A549 (cell line): ENCODE data around the gene FAM171A1. TPM values are rescaled to one million over a fixed set of nuclear protein-coding genes. Genes with fewer than 3 reads are reported as not detected.

Experiments
- ATAC-seq, 2 experiments: fragments of 200-7000 bp in 1 of 2; fragments of >200 bp in 1 of 2; cut with Nextera tagmentation in 1 of 2; cut with Tn5 transposase in 1 of 2; 3 replicates each; pipeline versions ENCODE4 v1.8.0 to v1.9.1; 2018 to 2020; ENCODE audit warnings: mild to moderate bottlenecking in 1 of 2, moderate library complexity in 1 of 2
- CTCF ChIA-PET: fragments of 300-600 bp; sonication (Branson Sonifier 250); formaldehyde crosslinking; extraction: SDS; loops from one replicate; lab custom pipeline; 2021; ENCODE audit warnings: antibody characterized with exemption, inconsistent platforms; lab: Yijun Ruan, JAX
- POLR2A ChIA-PET: fragments of 350-600 bp; formaldehyde crosslinking; extraction: SDS; loops from one replicate; lab custom pipeline; 2021; ENCODE audit warnings: antibody characterized with exemption, inconsistent platforms; lab: Yijun Ruan, JAX
- DNase-seq, 2 experiments: peaks; one replicate each; pipeline versions ENCODE4 v3.0.0 to v3.0.0-alpha.2; 2011 to 2016; ENCODE audit warnings: low read depth in 1 of 2, low spot score in 1 of 2
- FAIRE-seq: peaks from 2 replicates; lab custom pipeline; 2011; peaks lifted over from hg19 to GRCh38; lab: Jason Lieb, UNC
- H3K27ac ChIP-seq, 2 experiments: fragments of >200 bp; sonication (Bioruptor Twin); formaldehyde crosslinking; 3 replicates each; pipeline ENCODE4 v1.5.1; 2016 to 2017
- H3K4me1 ChIP-seq: fragments of >200 bp; sonication (Bioruptor Twin); formaldehyde crosslinking; 3 replicates; pipeline ENCODE4 v1.6.1; 2016
- H3K4me2 ChIP-seq: fragments of >200 bp; sonication (Bioruptor Twin); formaldehyde crosslinking; 3 replicates; pipeline ENCODE4 v1.6.1; 2016
- H3K4me3 ChIP-seq: fragments of >200 bp; sonication (Bioruptor Twin); formaldehyde crosslinking; 3 replicates; pipeline ENCODE4 v1.5.1; 2016
- H3K9me3 ChIP-seq: fragments of >200 bp; sonication (Bioruptor Twin); formaldehyde crosslinking; 3 replicates; pipeline ENCODE4 v1.6.1; 2016
- CEBPB ChIP-seq, 2 experiments: fragments of >200 bp in 1 of 2; sonication (Bioruptor Twin) in 1 of 2; formaldehyde crosslinking in 1 of 2; IDR thresholded peaks; 2 replicates each; pipeline ENCODE4 v1.6.1; 2012 to 2016
- CHD2 ChIP-seq: fragments of 150-350 bp; IDR thresholded peaks from 2 replicates; pipeline ENCODE4 v1.6.1; 2014; ENCODE audit warnings: low read length; ENCODE audit not compliant: partially characterized antibody
- CHD4 ChIP-seq: fragments of 200-600 bp; sonication (generic); IDR thresholded peaks from 2 replicates; pipeline ENCODE4 v1.6.1; 2016; ENCODE audit warnings: antibody characterized with exemption, mild to moderate bottlenecking, borderline replicate concordance
- EHF ChIP-seq: fragments of 250-450 bp; sonication (Bioruptor Pico); IDR thresholded peaks from 2 replicates; pipeline ENCODE4 v1.5.0; 2020; ENCODE audit warnings: mild to moderate bottlenecking
- EHMT2 ChIP-seq: fragments of 200-600 bp; sonication (generic); IDR thresholded peaks from 2 replicates; pipeline ENCODE4 v1.6.1; 2016; ENCODE audit warnings: antibody characterized with exemption, low read depth, mild to moderate bottlenecking, moderate library complexity
- JUN ChIP-seq, 2 experiments: fragments of >200 bp; sonication (Bioruptor Twin); formaldehyde crosslinking; IDR thresholded peaks; 2 replicates in 1 of 2; 3 replicates in 1 of 2; pipeline ENCODE4 v1.6.1; 2016 to 2017
- KDM5A ChIP-seq: fragments of 200-600 bp; sonication (generic); IDR thresholded peaks from 2 replicates; pipeline ENCODE4 v1.6.1; 2016; ENCODE audit warnings: antibody characterized with exemption, mild to moderate bottlenecking
- MAFK ChIP-seq: fragments of 450-650 bp; IDR thresholded peaks from 2 replicates; pipeline ENCODE4 v1.6.1; 2014; ENCODE audit not compliant: partially characterized antibody
- POLR2A ChIP-seq: IDR thresholded peaks from 2 replicates; pipeline ENCODE4 v1.6.1; 2012; ENCODE audit warnings: mild to moderate bottlenecking, low read length
- RAD21 ChIP-seq, 2 experiments: fragments of >200 bp in 1 of 2; sonication (Bioruptor Twin) in 1 of 2; formaldehyde crosslinking in 1 of 2; IDR thresholded peaks in 1 of 2; conservative IDR thresholded peaks in 1 of 2; 2 replicates in 1 of 2; 3 replicates in 1 of 2; pipeline ENCODE4 v1.6.1; 2012 to 2018; ENCODE audit warnings: inconsistent platforms in 1 of 2
- RNF2 ChIP-seq: fragments of 200-600 bp; sonication (generic); IDR thresholded peaks from 2 replicates; pipeline ENCODE4 v1.6.1; 2016; ENCODE audit warnings: low read depth, mild to moderate bottlenecking, antibody characterized with exemption, moderate library complexity, borderline replicate concordance
- ZC3H11A ChIP-seq: fragments of 450-650 bp; IDR thresholded peaks from 2 replicates; pipeline ENCODE4 v1.6.1; 2014; ENCODE audit warnings: antibody characterized with exemption, mild to moderate bottlenecking
- ZFP36 ChIP-seq: fragments of 450-650 bp; IDR thresholded peaks from 2 replicates; pipeline ENCODE4 v1.6.1; 2014; ENCODE audit warnings: borderline replicate concordance; ENCODE audit not compliant: partially characterized antibody
- ZNF302 ChIP-seq: fragments of 250-450 bp; sonication (Bioruptor Pico); IDR thresholded peaks from 2 replicates; pipeline ENCODE4 v1.9.0; 2021; ENCODE audit warnings: inconsistent platforms, mild to moderate bottlenecking, moderate library complexity
- WGBS: methylation state at CpG from one replicate; pipeline ENCODE4 v1.1.6; 2017; ENCODE audit errors: missing lambda C conversion rate; 5-methylcytosine and 5-hydroxymethylcytosine counted together
- polyA plus RNA-seq, 4 experiments: library from polyadenylated mRNA; depleted of rRNA in 3 of 4; stranded (reverse); fragments of >200 nt; fragmentation: RNase III in 1 of 4; extraction: RNeasy Plus Mini Kit Qiagen cat#74134 plus additional on column Dnase treatment in 1 of 4; gene quantifications; 2 replicates in 3 of 4; 3 replicates in 1 of 4; pipeline ENCODE4 v1.2.3, GENCODE V29; 2011 to 2017
- TF ChIP-seq, protein P1 (sequence below): fragments of >200 bp; sonication (Bioruptor Twin); formaldehyde crosslinking; IDR thresholded peaks from 3 replicates; pipeline ENCODE4 v1.5.1; 2016
- TF ChIP-seq, protein P2 (sequence below): fragments of >200 bp; sonication (Bioruptor Twin); formaldehyde crosslinking; IDR thresholded peaks from 2 replicates; pipeline ENCODE4 v1.6.1; 2016
- TF ChIP-seq, protein P3 (sequence below): IDR thresholded peaks from 2 replicates; pipeline ENCODE4 v1.6.1; 2012

Gene FAM171A1
- polyA plus RNA-seq, 2 of the 4 experiments (the other 2 are of a cell fraction), result 13.8 to 15.2 TPM

DNA sequence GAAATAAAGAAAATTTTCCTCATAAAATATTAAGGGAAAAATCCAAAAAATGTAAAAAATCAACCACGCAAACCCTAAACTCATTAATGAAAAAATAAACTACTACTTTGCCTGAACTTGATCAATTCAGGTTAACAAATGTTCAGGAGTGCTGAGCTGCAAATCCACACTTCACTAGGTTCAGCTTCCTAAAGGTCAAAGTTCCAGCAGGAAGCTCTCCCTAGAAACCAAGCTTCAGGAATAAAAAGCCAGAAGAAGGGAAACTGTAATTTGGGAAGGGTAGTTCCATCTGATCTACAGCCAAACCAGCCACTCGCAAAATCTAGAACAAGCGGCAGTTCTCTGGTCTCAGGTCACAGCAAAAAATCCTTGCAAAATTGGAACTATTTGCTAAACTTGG lies 194.8 kb downstream of the FAM171A1 start (continued):
- TF ChIP-seq, protein P1, sequence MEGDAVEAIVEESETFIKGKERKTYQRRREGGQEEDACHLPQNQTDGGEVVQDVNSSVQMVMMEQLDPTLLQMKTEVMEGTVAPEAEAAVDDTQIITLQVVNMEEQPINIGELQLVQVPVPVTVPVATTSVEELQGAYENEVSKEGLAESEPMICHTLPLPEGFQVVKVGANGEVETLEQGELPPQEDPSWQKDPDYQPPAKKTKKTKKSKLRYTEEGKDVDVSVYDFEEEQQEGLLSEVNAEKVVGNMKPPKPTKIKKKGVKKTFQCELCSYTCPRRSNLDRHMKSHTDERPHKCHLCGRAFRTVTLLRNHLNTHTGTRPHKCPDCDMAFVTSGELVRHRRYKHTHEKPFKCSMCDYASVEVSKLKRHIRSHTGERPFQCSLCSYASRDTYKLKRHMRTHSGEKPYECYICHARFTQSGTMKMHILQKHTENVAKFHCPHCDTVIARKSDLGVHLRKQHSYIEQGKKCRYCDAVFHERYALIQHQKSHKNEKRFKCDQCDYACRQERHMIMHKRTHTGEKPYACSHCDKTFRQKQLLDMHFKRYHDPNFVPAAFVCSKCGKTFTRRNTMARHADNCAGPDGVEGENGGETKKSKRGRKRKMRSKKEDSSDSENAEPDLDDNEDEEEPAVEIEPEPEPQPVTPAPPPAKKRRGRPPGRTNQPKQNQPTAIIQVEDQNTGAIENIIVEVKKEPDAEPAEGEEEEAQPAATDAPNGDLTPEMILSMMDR, result no peak
- no peak for TF ChIP-seq ZC3H11A
- TF ChIP-seq, protein P2, sequence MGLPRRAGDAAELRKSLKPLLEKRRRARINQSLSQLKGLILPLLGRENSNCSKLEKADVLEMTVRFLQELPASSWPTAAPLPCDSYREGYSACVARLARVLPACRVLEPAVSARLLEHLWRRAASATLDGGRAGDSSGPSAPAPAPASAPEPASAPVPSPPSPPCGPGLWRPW, result no peak
- no peak for TF ChIP-seq ZFP36
- TF ChIP-seq ZNF302, result no peak
- TF ChIP-seq RNF2, result no peak

DNA sequence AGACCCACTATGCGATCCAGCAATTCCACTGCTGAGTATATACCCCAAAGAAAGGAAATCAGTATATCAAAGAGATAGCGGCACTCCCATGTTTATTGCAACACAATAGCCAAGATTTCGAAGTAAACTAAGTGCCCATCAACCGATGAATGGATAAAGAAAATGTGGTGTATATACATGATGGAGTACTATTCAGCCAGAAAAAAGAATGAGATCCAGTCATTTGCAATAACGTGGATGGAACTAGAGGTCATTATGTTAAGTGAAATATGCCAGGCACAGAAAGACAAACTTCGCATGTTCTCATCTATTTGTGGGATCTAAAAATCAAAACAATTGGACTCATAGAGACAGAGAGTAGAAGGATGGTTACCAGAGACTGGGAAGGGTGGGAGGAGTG lies 195.5 kb downstream of the FAM171A1 start:
- no peak for FAIRE-seq
- CTCF ChIA-PET, result no interaction called here

DNA sequence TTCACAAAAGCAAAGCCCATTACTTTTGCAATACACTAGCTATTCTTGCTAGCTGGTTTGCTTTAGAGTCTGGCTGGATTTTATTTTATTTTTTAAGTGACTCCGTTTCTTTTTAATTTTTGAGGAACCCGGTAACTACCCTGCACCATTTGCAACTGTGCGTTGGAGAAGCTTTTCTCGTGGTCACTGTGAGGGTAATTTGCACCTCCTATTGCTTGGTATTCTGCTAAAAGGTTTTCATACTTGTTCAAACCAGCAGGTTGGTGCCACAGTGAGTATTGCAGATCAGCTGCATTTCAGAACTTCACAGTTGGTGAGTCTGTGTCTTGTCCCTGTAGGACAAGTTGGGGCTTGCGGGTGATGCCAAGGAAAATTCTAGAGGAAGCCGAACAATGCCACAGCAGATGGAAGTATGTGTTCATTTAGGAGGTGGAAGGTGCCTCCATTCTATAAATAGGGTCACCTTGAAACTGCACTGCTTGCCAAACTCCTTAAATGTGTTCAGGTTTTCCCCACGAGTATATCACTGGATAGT lies 198.7 kb downstream of the FAM171A1 start:
- TF ChIP-seq, protein P1, result no peak
- TF ChIP-seq EHF (CRISPR knock-in tag) (no peak), MAFK (no peak), KDM5A (no peak), EHMT2 (no peak), POLR2A (no peak), RAD21 (conservative IDR thresholded peaks at IDR 0.05 in 1 of 2, IDR thresholded peaks at IDR 0.05 in 1 of 2) (no peak), JUN (IDR thresholded peaks at IDR 0.05) (no peak), CHD4 (no peak)
- TF ChIP-seq, protein P3, sequence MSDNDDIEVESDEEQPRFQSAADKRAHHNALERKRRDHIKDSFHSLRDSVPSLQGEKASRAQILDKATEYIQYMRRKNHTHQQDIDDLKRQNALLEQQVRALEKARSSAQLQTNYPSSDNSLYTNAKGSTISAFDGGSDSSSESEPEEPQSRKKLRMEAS, result no peak
- DNase-seq (no peak), FAIRE-seq (no peak), ATAC-seq (no peak)
- 85% methylated on average over 7 of the region's 7 CpGs for WGBS
- ChIA-PET POLR2A (no interaction called here), CTCF (interaction anchor here (0.6 to 1.8 kb wide), 2 partner anchors 12 to 26 kb away, joined by 3 to 4 read pairs; no protein-coding TSS in a partner anchor)
- no peak overlapping the region for H3K27ac ChIP-seq
- H3K9me3 ChIP-seq, result no peaks in the 10 kb centered on the region
- no peak overlapping the region for H3K4me3 ChIP-seq
- H3K4me2 ChIP-seq, result no peak overlapping the region
- H3K4me1 ChIP-seq, result peaks cover 6% of the 10 kb centered on the region

More for the DNA sequence above, 195.5 kb downstream of the FAM171A1 start:
- DNase-seq, result no peak
- POLR2A ChIA-PET, result interaction anchor here (0.5 kb wide), 1 partner anchor 73 kb away, joined by 7 read pairs; no protein-coding TSS in a partner anchor
- Histone ChIP-seq H3K4me2 (no peak overlapping the region), H3K27ac (no peak overlapping the region), H3K4me1 (no peaks in the 10 kb centered on the region; the same call in 2 of the 3 replicates), H3K9me3 (no peaks in the 10 kb centered on the region), H3K4me3 (no peak overlapping the region)
- 67% methylated on average over 6 of the region's 6 CpGs for WGBS
- no peak for ATAC-seq
- TF ChIP-seq CHD2, result no peak
- TF ChIP-seq, protein P2, result no peak
- no peak for TF ChIP-seq CEBPB (IDR thresholded peaks at IDR 0.05)
